ENCODE results near the gene BUD31. TPM values are rescaled to one million over a fixed set of nuclear protein-coding genes. Genes with fewer than 3 reads are reported as not detected.

BUD31 gene
- total and polyA plus RNA-seq, 2 of the 13 experiments (the other 11 are each of a cell fraction or from before 2014, with no cell fraction given) = 35.1 to 79.1 TPM

GRCh38 chr7:99438573-99439480, 30.1 kb downstream of the BUD31 start, which contains the start of the genes CPSF4 and PTCD1 (continued):
- TF ChIP-seq ZNF225 (CRISPR knock-in tag; IDR thresholded peaks at IDR 0.05) (peak; percentile 75; the same call in 1 of the 2 replicates), ZNF256 (CRISPR knock-in tag; conservative IDR thresholded peaks at IDR 0.05) (no peak; the same call in 1 of the 2 replicates), ATF5 (CRISPR knock-in tag; IDR thresholded peaks at IDR 0.05; ENCODE audit: low read depth) (no peak), GABPA (IDR thresholded peaks at IDR 0.05; ENCODE audit: low read depth, low read length) (0 out of 2 replicates have a peak, but pooled peaks have one; percentile 28), GABPA (CRISPR knock-in tag; IDR thresholded peaks at IDR 0.05; ENCODE audit: low read depth) (peak; percentile 71), ZNF616 (CRISPR knock-in tag; IDR thresholded peaks at IDR 0.05; ENCODE audit: low read depth) (peak; percentile 57; the same call in 1 of the 2 replicates), ZNF552 (CRISPR knock-in tag; IDR thresholded peaks at IDR 0.05; ENCODE audit: borderline replicate concordance) (0 out of 2 replicates have a peak, but pooled peaks have one; percentile 76), PHF8 (CRISPR knock-in tag; IDR thresholded peaks at IDR 0.05) (peak; percentile 89), MAF1 (CRISPR knock-in tag; IDR thresholded peaks at IDR 0.05; ENCODE audit: borderline replicate concordance) (no peak), KDM4B (CRISPR knock-in tag; IDR thresholded peaks at IDR 0.05) (0 out of 2 replicates have a peak, but pooled peaks have one; percentile 81), ZNF747 (CRISPR knock-in tag; IDR thresholded peaks at IDR 0.05; ENCODE audit: borderline replicate concordance) (peak; percentile 85; the same call in 1 of the 2 replicates), ZNF180 (CRISPR knock-in tag; IDR thresholded peaks at IDR 0.05; ENCODE audit: borderline replicate concordance, low read depth) (no peak), NRL (CRISPR knock-in tag; IDR thresholded peaks at IDR 0.05; ENCODE audit: borderline replicate concordance) (peak; percentile 74; the same call in 1 of the 2 replicates), ZNF451 (CRISPR knock-in tag; IDR thresholded peaks at IDR 0.05) (peak; percentile 87), ZIK1 (CRISPR knock-in tag; IDR thresholded peaks at IDR 0.05; ENCODE audit: borderline replicate concordance, low read depth) (peak; percentile 86), ZFP90 (CRISPR knock-in tag; IDR thresholded peaks at IDR 0.05; ENCODE audit: borderline replicate concordance) (no peak; the same call in 1 of the 2 replicates), RARA (CRISPR knock-in tag; IDR thresholded peaks at IDR 0.05) (no peak), MAZ (IDR thresholded peaks at IDR 0.05; ENCODE audit: borderline replicate concordance, low read depth, low read length) (0 out of 2 replicates have a peak, but pooled peaks have one; percentile 23), MAZ (CRISPR knock-in tag; IDR thresholded peaks at IDR 0.05; ENCODE audit: low read depth) (peak; percentile 93), RELA (CRISPR knock-in tag; IDR thresholded peaks at IDR 0.05) (peak; percentile 78; the same call in 1 of the 2 replicates), SALL1 (CRISPR knock-in tag; IDR thresholded peaks at IDR 0.05) (peak; percentile 80), RAD51 (IDR thresholded peaks at IDR 0.05; ENCODE audit: borderline replicate concordance) (no peak), CENPT (CRISPR knock-in tag; IDR thresholded peaks at IDR 0.05; ENCODE audit: low read depth) (no peak), ZNF44 (CRISPR knock-in tag; IDR thresholded peaks at IDR 0.05) (no peak)
- TF ChIP-seq, protein P1, sequence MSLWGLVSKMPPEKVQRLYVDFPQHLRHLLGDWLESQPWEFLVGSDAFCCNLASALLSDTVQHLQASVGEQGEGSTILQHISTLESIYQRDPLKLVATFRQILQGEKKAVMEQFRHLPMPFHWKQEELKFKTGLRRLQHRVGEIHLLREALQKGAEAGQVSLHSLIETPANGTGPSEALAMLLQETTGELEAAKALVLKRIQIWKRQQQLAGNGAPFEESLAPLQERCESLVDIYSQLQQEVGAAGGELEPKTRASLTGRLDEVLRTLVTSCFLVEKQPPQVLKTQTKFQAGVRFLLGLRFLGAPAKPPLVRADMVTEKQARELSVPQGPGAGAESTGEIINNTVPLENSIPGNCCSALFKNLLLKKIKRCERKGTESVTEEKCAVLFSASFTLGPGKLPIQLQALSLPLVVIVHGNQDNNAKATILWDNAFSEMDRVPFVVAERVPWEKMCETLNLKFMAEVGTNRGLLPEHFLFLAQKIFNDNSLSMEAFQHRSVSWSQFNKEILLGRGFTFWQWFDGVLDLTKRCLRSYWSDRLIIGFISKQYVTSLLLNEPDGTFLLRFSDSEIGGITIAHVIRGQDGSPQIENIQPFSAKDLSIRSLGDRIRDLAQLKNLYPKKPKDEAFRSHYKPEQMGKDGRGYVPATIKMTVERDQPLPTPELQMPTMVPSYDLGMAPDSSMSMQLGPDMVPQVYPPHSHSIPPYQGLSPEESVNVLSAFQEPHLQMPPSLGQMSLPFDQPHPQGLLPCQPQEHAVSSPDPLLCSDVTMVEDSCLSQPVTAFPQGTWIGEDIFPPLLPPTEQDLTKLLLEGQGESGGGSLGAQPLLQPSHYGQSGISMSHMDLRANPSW (CRISPR knock-in tag; IDR thresholded peaks at IDR 0.05; ENCODE audit: borderline replicate concordance) = no peak
- TF ChIP-seq, protein P2, sequence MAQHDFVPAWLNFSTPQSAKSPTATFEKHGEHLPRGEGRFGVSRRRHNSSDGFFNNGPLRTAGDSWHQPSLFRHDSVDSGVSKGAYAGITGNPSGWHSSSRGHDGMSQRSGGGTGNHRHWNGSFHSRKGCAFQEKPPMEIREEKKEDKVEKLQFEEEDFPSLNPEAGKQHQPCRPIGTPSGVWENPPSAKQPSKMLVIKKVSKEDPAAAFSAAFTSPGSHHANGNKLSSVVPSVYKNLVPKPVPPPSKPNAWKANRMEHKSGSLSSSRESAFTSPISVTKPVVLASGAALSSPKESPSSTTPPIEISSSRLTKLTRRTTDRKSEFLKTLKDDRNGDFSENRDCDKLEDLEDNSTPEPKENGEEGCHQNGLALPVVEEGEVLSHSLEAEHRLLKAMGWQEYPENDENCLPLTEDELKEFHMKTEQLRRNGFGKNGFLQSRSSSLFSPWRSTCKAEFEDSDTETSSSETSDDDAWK (CRISPR knock-in tag; IDR thresholded peaks at IDR 0.05) = no peak

Measured in HepG2 (cell line).